Mononuclear cell (primary cell): ENCODE results near the gene AMER2. TPM values are rescaled to one million over a fixed set of nuclear protein-coding genes. Genes with fewer than 3 reads are reported as not detected.

Source experiments
- H3K27me3 ChIP-seq: 2 replicates; pipeline ENCODE4 v1.6.0; 2011; ENCODE audit warnings: low read length, control low read depth; ENCODE audit not compliant: insufficient read depth
- H3K4me1 ChIP-seq: 2 replicates; pipeline ENCODE4 v1.5.1; 2011; ENCODE audit warnings: mild to moderate bottlenecking, low read length, control low read depth; ENCODE audit not compliant: insufficient read depth
- H3K4me3 ChIP-seq: 2 replicates; pipeline ENCODE4 v1.5.1; 2011; ENCODE audit warnings: mild to moderate bottlenecking, low read length, moderate library complexity
- H3K9me3 ChIP-seq: 2 replicates; pipeline ENCODE4 v1.5.1; 2011; ENCODE audit warnings: low read depth, mild to moderate bottlenecking, control low read depth, low read length
- total RNA-seq: library from RNA; depleted of rRNA; stranded (reverse); fragments of >200 nt; gene quantifications from one replicate; pipeline ENCODE4 v1.2.3, GENCODE V29; 2012

The AMER2 gene
- total RNA-seq, 1 donor: 0.10 TPM

DNA sequence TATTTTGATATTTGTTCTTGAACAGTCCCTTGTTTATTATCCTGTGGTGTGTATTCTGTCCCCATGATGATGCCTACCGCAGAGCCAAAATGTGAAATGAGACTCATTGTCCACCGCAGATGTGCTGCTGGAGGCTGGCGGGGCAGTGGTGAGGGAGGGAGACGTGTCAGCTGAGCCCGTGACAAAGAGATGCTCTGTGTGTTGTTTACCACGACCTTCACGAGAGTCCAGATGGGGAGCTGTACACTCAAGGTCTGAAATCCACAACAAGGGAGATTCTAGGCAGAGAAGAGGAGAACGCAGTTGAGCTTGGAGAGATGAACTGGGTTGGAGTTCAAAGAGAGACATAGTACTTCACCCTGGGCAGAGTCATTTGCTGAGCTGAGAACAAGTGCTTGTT is 20.8 kb upstream of the AMER2 start:
- peaks cover 7% of the 10 kb centered on the region for H3K27me3 ChIP-seq
- no peaks in the 10 kb centered on the region for H3K9me3 ChIP-seq

DNA sequence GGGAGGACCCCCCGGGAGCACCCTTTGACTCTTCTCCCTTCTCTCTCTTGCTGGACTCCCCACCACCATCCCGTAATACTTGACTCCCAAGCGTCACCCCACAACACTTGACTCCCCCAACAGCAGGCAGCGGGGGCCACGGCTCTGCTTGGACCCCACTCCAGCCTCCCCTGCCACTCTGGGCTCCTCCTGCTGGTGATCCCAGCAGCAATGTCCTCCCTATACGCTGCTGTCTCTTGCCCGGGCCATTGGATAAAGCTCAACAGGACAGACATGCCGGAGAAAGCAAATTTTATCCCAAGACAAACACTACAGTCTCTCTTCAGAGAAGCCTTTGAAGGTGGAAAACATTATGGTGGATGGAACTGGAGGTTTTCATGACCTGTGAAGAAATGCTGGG is 20.4 kb upstream of the AMER2 start:
- Histone ChIP-seq H3K9me3 (no peaks in the 10 kb centered on the region), H3K4me1 (no peaks in the 10 kb centered on the region), H3K4me3 (no peak overlapping the region), H3K27me3 (peaks cover 7% of the 10 kb centered on the region)

More for the DNA sequence above, 20.8 kb upstream of the AMER2 start:
- no peak overlapping the region for H3K4me3 ChIP-seq
- H3K4me1 ChIP-seq: no peaks in the 10 kb centered on the region

DNA sequence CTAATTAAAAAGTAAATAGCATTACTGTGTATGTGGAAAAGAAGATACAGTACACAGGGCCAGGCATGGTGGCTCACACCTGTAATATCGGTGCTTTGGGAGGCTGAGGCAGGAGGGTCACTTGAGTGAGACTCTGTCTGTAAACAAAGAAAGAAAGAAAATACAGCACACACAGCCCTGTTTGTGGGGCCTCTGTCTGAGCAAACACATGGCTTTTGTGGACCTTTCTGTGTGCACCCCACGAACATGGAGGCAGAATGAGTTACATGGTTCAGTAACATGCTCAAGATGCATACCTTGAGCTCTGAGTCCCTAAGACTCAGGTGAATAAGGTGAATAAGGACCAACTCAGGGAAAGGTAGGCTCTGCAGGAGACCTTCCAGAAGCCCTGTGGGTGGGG is 20.0 kb upstream of the AMER2 start:
- Histone ChIP-seq H3K27me3 (peaks cover 7% of the 10 kb centered on the region), H3K4me3 (no peak overlapping the region), H3K9me3 (no peaks in the 10 kb centered on the region)

DNA sequence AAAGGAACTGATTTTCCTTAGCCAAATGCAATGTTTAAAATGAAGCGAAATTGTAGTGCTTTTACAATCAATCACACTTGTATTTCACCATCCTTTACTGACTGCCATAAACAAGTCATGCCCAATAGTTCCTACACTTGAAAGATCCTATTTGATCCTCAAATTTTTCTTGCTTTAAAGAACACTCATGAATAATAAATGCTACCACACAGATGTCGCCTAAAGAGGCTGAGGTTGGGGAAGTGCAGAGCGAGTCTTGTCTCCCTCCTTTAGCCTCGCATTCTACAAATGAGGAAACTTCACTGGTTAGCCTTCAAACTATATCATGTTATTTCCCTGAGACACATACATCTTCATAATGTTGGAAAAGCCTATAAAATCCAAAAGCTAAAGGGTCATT is 18.7 kb upstream of the AMER2 start:
- H3K27me3 ChIP-seq: peaks cover 7% of the 10 kb centered on the region
- H3K9me3 ChIP-seq: no peaks in the 10 kb centered on the region

More for the DNA sequence above, 20.0 kb upstream of the AMER2 start:
- H3K4me1 ChIP-seq: no peaks in the 10 kb centered on the region

DNA sequence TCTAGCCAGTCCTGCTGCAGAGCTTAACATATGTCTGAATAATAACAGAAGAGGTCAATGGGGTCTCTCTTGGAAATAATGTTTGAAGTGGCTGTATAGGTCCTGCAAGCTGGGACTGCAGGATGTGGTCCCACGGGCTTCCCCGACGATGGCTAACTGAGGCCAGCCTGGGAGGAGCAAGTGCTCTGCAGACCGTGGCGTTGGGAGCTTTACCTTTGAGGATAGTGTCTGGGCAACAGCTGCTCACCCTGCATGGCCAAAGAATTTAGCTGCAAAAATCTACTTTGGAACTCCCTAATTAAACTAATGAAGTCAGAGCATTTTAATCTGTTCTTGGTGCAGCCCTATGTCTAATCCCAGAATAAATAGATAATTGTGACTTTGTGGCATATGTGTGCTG is 18.2 kb upstream of the AMER2 start:
- Histone ChIP-seq H3K27me3 (peaks cover 7% of the 10 kb centered on the region), H3K9me3 (no peaks in the 10 kb centered on the region), H3K4me1 (no peaks in the 10 kb centered on the region), H3K4me3 (no peak overlapping the region)

More for the DNA sequence above, 18.7 kb upstream of the AMER2 start:
- H3K4me1 ChIP-seq: no peaks in the 10 kb centered on the region
- no peak overlapping the region for H3K4me3 ChIP-seq

DNA sequence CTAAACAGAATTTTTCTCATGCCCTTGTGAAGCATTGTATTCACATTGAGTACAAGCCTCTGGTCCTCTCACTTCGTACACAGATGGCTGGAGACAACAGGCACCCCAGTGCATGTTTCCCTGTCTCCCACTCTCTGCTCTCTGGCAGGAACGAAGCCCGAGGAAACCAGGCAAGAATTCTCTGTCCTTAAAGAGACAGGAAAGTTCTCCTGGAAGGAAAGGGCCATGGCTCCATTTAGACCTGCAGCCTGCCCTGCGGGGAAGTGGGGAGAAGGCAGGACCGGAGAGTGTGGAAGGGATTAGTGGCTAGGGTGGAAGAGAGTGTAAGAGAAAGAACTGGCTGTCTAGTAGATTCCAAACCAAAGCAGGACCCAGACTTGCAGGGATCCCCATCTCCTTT is 15.5 kb upstream of the AMER2 start:
- Histone ChIP-seq H3K9me3 (no peaks in the 10 kb centered on the region), H3K27me3 (peaks cover 10% of the 10 kb centered on the region), H3K4me3 (no peak overlapping the region), H3K4me1 (no peaks in the 10 kb centered on the region)

DNA sequence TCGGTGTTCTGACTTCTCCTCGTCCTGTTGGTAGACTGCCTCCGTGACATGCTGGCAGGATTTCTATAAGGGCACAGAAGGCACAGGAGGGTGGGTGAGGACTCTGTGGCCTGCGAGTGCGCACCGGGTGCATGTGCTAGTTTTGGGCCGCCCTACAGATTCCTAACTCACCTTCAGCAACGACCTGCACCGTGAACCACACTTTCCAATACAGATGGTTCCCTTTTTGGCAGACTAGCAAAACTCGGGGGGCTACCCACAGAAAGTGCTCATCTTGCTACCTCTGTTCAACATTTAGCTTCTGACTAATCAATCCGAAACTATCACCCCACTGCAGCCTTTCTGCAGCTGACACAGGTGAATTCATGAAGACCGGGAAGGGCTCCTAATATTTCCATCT is 14.1 kb upstream of the AMER2 start:
- H3K27me3 ChIP-seq: peaks cover 2% of the 10 kb centered on the region
- H3K4me3 ChIP-seq: no peak overlapping the region
- H3K4me1 ChIP-seq: no peaks in the 10 kb centered on the region
- H3K9me3 ChIP-seq: no peaks in the 10 kb centered on the region

DNA sequence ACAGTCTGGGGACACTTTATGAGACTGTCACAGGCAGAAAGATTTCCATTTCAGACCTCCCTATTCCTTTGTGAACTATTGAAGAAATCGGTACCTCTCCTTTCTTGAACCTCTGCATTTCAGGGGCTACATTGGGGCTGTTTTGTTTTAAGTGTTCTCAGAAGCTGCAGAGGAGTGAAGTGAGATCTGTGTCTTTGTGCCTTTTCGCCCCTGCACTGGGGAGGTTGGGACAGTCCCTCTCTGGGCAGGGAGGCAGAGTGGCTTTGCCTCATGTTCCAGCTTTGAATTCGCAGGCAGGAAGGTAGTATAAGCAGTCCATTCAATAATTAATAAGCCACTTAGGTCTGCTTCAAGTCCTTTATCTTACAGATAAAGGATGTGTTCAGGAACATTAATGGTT is 9.5 kb upstream of the AMER2 start:
- Histone ChIP-seq H3K9me3 (no peaks in the 10 kb centered on the region), H3K4me3 (no peak overlapping the region), H3K4me1 (no peaks in the 10 kb centered on the region), H3K27me3 (peaks cover 18% of the 10 kb centered on the region)

DNA sequence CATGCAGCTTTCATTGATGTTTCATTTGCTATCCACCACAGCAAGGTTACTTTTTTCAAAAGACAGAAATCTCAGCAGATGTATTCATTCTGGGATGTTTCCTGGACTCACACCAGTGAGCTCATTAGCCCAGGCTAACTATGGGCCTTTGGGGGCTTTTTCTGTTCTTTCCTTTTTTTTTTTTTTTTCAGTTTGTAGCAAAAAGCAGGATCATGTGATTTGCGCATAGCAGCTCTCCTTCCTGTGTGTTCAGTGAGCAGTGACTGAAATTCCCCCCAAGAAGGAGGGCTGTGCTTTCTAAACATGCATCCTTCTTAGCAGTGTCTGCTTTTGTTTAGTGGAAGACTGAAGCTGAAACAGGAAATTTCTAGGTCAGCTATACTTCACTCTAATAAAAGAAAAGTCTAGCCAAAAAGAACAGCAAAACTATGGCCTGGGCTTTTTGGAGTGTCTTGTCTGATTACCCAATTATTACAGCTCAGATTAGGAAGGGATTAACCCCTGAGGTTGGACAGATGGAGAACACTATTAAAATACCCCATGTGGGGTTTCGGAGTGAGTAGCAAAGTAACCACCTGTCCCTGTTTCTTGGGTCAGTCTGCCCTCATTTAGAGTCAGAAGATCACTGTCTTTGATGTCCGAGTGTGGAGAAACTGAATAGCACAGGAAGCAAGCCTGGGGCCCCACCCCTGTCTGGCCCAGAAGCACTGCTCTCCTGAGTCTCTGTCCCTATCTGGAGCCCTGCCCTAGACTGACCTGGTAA is 8.9 kb upstream of the AMER2 start:
- Histone ChIP-seq H3K9me3 (no peaks in the 10 kb centered on the region), H3K4me3 (no peak overlapping the region), H3K4me1 (no peaks in the 10 kb centered on the region), H3K27me3 (peaks cover 19% of the 10 kb centered on the region)

DNA sequence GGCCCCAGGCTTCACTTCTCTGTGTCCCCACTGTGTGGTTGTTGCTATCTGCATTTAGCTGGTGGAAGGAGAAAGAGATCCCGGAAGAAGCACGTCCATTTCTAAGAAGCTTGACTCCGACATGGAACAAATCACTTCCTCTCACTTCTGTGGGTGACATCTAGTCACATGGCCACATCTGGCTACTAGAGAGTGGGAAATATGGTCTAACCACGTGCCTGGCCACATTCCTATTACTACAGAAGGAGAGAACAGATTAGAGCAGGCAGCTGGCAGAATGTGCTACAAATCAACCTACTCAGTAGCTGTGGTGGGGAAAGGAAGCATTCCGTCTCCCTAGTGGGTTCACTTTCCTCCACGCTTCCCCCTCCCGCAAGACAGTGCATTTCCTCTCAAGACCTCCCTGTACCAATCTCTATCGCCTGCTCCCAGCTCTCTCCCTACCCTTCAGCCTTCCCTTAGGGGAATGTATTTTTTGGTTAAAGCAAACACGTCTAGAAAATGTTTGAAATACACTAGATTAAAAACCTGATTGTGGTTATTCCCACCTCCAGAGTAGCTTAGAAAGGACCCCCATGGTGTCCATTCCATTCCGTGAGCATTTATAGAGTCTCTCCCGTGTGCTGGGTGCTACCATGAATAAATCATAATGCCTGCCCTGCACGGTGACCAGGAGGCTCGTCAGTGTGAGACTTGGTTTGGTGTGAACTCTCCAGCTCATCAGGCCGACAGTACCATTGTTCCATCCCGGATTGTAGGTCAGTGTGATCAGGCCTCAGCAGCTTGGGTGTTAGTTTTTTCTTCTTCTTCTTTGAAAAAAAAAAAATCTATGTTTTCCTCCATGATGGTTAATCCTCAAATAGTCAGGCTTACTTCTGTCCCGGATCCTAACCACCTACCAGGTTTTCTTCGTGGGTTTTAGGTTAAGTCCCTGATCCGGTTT is 8.0 kb upstream of the AMER2 start:
- Histone ChIP-seq H3K4me3 (no peak overlapping the region), H3K4me1 (no peaks in the 10 kb centered on the region), H3K27me3 (peaks cover 27% of the 10 kb centered on the region), H3K9me3 (no peaks in the 10 kb centered on the region)

DNA sequence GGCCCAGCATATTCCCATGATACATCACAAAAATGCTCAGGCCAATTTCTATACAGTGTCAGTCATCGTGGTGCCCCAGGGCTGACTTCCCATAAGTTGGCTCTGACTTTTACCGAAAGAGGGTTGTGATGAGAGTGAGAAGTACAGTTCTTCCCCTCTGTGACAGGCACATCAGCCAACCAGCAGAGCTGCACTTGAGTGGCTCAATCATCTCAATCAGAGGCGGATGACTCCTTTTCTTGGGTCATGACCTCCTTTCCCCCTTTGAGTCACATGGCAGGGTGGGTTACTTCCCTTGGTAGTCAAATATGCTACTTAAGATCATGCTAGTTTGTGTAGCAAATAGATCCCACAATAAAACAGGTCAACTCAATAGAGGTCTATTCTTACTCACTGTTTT is 6.9 kb upstream of the AMER2 start:
- no peaks in the 10 kb centered on the region for H3K9me3 ChIP-seq
- H3K27me3 ChIP-seq: peaks cover 31% of the 10 kb centered on the region
- no peaks in the 10 kb centered on the region for H3K4me1 ChIP-seq
- no peak overlapping the region for H3K4me3 ChIP-seq

DNA sequence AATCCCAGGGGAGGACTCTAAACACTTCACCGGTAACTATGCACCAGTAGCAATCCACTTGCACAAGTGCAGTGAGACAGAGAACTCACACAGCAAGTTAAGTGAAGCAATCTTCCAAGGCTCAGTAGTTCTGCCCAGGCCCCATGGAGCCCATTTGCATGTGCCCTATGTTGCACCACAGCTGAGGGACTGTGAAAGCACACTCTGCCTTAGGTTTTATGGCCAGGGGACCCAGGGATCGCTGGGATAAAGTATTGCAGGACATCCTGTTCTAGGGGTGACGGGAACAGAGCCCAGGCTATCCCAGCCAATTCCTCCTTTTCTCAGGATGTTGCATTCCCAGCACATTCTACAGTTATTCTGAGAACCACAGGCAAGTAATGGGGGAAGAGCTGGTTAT is 6.0 kb upstream of the AMER2 start:
- no peaks in the 10 kb centered on the region for H3K9me3 ChIP-seq
- peaks cover 41% of the 10 kb centered on the region for H3K27me3 ChIP-seq
- H3K4me3 ChIP-seq: no peak overlapping the region
- no peaks in the 10 kb centered on the region for H3K4me1 ChIP-seq

DNA sequence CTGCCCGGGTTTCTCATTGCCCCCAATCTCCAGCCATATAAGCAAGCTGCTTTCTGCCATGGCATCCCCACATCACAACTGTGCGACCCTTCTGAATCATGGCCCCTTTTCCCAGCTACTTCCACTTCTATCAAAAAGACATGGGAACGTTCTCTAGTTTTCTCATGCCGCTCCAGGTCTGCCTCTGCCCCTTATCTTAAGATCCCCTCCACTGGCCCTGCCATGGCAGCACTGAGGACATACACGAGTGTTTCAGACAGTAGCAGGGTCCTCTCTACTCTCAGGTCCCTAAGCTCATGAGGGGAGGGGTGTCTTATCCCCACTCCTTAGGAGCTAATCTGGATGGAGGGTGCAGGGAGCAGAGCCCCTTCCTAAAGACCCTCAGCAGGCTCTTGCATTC is 5.5 kb upstream of the AMER2 start:
- no peaks in the 10 kb centered on the region for H3K9me3 ChIP-seq
- H3K27me3 ChIP-seq: peaks cover 44% of the 10 kb centered on the region
- no peaks in the 10 kb centered on the region for H3K4me1 ChIP-seq
- no peak overlapping the region for H3K4me3 ChIP-seq

DNA sequence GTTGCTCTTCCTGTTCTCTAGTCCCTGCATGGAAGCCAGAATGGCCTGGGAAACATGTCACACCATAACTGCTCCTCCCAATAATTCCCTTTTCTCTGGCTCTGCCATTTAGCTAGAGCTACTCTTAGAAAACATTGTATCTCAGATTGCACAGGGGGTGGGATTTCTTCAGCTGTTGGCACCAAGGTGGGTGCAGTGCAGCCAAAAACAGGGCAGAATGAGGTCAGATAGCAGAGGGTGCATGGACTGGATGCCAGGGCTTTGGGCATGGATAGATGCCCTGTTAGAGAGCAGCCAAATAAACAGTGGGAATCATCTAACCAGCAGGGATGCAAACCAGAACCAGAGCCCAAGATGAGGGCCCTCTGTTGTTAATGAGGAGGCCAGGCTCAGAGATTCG is 4.9 kb upstream of the AMER2 start:
- H3K9me3 ChIP-seq: no peaks in the 10 kb centered on the region
- H3K4me1 ChIP-seq: no peaks in the 10 kb centered on the region
- no peak overlapping the region for H3K4me3 ChIP-seq
- peaks cover 50% of the 10 kb centered on the region for H3K27me3 ChIP-seq

DNA sequence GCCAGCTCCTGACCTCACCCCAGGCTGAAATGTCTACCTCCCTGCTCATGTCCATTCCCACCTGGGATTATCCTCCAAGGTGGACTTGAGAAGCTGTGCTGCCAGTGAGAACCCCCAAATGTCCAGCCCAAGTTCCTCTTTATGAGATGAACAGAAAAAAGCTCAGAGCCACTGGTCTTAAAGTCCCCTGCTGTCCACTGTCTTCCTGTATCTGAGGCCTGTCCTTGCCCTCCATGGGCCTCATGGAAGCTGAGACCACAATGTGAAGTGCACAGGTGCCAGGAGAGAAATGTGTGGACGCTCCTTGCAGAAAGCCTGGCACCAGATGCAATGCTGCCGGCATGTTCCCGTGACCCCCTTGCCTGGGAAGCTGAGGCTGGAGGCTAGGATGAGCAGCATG is 3.3 kb upstream of the AMER2 start:
- Histone ChIP-seq H3K4me1 (peaks cover 6% of the 10 kb centered on the region), H3K27me3 (peaks cover 58% of the 10 kb centered on the region), H3K4me3 (no peak overlapping the region), H3K9me3 (no peaks in the 10 kb centered on the region)
